COLO668 (cell line): ENCODE measurements around the gene CORO2A.

Experiments used
- DNase-seq: peaks from one replicate; lab custom pipeline; 2025; ENCODE audit not compliant: unreplicated experiment; lab: John Stamatoyannopoulos, UW

Gene CORO2A

DNA sequence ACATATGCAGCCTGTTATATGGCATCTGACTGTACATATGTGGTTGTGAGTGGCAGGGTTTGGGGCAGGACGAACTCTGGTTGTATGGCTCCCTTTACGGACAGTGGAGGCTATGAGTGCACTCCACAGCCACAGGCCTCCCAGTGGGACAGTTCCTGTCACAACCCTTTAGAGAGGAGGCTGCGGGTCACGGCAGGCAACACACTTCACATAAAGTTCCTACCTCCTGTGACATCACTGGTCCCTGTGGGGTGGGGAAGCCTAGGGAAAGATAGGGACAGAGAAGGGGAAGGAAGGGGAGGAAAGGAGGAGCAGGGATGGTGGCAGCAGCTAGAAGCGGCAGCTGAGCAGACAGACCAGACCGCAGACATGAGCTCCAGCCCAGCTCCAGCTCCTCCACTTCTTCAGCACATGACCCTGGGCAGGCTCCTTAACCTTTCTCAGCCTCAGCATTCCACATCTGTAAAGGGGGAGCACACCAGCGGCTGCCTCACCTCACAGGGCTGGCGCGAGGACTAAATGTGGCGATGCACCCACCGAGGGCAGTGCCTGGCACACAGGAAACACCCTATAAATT, 27.4 kb upstream of the CORO2A start:
- no peak for DNase-seq

DNA sequence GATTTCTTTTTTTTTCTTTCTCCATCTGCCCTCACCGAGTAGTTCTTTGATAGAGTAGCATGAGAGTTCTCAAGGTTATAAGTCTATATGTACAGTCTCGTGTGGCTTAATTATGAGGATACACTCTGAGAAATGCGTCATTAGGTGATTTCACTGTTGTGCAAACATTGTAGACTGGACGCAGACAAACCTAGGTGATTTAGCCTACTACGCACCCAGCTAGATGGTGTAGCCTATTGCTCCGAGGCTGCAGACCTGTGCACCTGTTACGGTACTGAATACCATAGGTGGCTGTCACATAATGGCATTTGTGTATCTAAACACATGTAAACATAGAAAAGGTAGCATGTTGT, 26.9 kb upstream of the CORO2A start:
- DNase-seq, result no peak

DNA sequence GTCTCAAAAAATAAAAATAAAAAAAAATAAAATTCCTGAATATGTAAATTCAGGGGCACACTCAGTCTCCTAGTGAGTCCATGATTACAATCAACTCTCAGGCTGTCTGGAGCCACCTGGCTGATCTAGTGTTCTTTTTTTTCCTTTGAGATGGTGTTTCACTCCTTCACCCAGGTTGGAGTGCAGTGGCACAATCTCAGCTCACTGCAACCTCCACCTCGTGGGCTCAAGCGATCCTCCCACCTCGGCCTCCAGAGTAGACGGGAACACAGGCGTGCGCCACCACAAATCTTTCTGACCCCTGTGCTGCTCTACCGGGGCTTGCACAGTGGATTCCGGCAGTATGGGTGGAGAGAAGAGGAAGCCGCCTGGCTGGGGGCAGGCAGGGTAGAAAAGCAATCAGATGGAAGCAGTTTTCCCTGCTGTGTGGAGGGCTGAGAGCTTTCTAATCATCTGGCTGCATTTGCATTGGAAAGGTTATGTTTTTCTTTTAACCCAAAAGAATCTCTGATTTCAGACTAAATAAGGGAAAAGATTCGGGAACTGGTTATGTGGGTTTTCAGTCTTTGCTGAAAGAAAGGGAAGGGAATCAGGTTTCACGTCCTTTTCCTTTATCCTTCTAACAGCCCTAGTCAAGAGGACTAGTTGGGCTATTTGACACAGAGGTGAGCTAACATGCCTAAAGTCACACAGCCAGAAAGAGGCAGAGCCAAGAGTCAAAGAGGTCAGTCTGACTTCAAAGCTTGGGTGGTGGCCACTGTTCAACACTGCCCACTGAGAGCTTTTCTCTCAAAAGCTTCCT, 26.3 kb upstream of the CORO2A start:
- DNase-seq, result no peak

- no peak for DNase-seq
Measured at GRCh38 chr9:98217255-98217654, 24.8 kb upstream of the CORO2A start.

DNA sequence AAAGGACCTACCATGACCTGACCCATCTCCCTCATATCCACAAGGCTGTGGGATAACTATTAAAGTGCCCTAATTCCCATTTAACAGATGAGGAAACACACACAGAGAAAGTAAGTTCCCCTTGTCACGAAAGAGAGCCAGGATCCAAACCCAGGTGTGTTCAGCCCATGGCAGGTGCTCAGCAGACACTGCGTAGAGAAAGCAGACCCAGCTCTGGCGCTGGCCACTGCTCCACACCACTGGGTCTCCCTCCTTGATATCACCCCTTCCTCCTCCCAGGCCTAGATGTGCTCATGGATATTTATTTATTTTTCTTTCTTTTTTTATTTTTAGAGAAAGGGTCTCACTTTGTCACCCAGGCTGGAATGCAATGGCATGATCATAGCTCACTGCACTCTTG, 24.0 kb upstream of the CORO2A start:
- DNase-seq, result no peak

GRCh38 chr9:98215821-98216220, 23.4 kb upstream of the CORO2A start:
- DNase-seq, result peak; percentile 31

- DNase-seq, result no peak
Measured at GRCh38 chr9:98215271-98215670, 22.8 kb upstream of the CORO2A start.

DNA sequence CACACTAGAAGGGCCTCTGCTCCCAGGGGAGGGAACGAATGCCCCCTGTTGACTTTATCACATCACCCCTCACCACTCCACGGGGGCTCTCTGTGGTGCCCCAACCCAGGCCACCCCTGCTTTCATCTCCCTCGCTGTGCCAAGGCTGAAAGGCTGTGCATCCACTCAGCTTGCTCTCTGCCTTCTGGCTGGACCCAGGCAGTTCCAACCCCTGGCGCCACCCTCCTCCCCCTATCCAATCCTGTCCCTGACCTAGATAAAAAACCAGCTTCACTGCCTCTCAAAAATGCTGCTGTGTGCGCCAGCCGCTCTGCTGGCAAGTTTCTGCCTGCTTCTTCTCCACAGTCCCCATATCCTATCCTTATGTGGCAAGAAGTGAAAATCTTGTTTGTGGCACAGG, 22.4 kb upstream of the CORO2A start:
- no peak for DNase-seq

- DNase-seq, result no peak
Measured at GRCh38 chr9:98211260-98211659, 18.8 kb upstream of the CORO2A start.

DNA sequence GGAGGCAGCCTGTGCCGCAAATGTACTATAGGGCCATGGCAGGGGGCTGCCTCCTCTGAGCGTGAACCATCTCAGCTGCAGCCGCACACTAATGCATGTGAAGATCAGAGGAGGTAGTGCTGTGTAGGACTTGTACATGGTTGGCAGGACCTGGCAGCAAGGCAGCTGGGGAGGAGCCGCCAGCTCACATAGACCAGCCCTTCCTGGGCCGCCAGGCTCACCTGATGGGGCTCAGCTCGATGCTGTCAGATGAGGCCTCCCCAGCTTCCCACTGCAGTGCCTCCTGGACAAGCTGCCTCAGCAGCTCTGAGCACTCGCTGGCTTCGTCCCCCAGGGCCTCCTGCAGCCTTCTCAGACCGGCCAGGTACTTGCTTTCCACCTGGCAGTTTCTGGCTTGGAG, 18.0 kb upstream of the CORO2A start:
- DNase-seq, result no peak

- DNase-seq, result no peak
Measured at GRCh38 chr9:98209530-98209929, 17.1 kb upstream of the CORO2A start.

DNA sequence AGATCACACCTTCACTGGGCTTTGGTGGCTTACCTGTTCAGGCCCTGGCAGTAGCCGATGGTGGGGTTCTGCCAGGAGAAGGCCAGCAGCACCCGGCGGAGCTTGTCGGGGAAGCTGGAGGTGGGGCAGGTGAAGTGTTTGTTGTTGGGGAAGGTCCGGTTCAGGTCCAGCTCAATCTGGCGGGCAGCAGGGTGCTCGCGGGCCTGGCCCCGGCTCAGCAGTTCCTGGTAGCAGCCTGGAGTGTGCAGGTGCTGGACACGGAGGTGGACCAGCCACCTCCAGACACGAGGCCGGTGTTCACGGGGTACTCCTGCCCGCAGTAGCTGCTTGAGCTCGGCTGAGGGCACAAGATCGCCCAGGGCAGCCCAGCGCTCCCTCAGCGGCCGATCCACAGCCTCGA, 16.2 kb upstream of the CORO2A start:
- DNase-seq, result no peak

GRCh38 chr9:98207606-98208005, 15.2 kb upstream of the CORO2A start:
- DNase-seq, result no peak

DNA sequence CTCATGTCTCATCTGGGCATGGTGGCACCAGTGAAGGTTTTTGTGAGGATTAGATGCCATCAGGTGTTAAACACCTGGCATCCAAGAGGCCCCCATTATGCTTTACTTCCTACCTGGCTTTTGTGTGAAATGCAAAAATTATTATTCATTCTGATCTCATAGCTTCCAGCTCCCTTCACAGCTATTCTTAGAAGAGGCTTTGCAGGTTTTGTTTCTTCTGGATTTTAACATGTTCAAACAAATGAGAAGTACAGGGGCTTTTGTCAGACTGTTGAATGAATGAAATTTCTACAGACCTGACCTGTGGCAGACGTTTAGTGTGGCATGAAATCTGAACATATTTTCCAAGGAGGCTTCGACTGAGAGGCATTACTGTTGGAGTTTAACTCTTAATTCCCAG, 14.3 kb upstream of the CORO2A start:
- DNase-seq, result no peak

DNA sequence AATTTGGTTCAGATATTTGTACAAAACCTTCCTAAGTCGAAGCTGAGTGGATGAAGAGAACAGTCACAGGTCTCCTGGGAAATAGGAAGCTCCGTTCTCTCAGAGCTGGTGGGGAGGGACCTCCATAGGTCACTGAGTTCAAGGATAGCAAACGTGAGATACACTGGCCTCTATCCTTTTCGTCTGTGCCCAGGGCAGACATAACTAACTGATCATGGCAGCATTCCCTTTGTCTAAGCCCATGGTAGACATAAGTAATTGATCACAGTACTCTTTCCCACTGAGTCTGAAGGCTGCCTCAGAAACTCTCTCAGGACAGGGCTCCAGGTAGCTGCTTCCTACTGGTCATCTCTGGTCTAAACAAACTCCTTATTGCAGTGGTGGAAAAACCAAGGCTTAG, 12.3 kb upstream of the CORO2A start:
- no peak for DNase-seq

DNA sequence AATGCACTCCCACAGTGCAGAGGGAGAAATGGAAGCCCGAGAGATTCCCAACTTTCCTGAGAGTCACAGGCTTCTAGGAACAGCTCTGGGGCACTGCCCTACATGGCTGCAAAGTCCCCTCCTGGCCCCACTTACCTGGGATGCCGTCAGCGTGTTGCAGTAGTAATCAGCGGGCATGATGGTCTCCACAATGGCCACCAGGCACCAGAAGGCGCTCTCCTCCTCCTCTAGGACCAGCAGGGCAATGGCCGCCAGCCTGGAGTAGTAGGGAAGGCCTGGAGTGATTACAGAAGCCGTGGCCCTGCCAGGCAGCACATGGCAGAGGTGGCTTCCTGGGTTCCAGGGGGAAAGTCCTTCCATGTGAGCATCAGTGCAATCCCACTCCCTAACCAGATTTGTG, 10.7 kb upstream of the CORO2A start:
- DNase-seq, result no peak

DNA sequence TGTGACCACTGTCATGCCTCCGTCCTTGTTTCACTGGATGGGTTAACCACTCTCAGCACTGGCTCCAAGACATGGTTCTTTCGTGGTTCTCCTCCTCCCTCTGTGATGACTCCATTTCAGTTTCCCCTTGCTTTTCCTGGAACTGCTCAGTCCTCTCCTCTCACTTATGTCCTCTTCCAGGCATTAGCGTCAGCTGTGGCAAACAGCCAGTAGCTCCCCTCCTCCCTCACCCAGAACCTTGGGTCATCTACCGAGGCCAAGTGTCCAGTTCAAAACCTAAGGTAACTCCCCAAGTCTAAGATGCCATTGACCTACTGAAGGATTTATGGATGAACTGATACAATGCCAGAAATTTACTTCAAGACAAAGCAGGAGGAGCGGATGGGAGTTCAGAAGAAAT, 9.8 kb upstream of the CORO2A start:
- no peak for DNase-seq

- no peak for DNase-seq
Measured at GRCh38 chr9:98201749-98202148, 9.3 kb upstream of the CORO2A start.

- DNase-seq, result no peak
Measured at GRCh38 chr9:98201102-98201501, 8.7 kb upstream of the CORO2A start.

- DNase-seq, result no peak
Measured at GRCh38 chr9:98199388-98200033, 7.1 kb upstream of the CORO2A start.

DNA sequence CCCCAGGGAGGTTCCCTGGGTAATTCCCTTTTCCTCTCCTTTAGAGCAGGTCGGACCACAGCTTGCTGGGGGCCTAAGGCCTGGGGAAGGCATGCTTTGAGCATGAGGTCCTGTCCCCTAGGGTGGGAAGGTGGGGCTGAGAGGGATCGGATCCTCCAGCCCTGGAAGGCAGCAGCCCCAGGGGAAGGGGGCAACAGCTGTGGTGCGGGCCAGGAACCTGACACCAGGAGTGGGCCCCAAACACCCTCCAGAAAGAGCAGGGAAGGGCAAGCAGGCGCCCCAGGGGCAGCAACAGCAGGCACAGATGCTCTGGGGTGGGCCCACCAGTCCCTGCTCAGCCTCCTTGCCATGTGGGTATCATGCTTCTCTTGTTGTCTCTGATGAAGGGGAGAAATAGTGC, 3.2 kb upstream of the CORO2A start:
- DNase-seq, result no peak

- DNase-seq, result no peak
Measured at GRCh38 chr9:98193336-98193944, 1.0 kb upstream of the CORO2A start.
